ENCODE data around the gene ACTR2. TPM values are rescaled to one million over a fixed set of nuclear protein-coding genes. Genes with fewer than 3 reads are reported as not detected.

ACTR2 gene
- total RNA-seq, 1 donor from 2014 or later, result 70.0 TPM

DNA sequence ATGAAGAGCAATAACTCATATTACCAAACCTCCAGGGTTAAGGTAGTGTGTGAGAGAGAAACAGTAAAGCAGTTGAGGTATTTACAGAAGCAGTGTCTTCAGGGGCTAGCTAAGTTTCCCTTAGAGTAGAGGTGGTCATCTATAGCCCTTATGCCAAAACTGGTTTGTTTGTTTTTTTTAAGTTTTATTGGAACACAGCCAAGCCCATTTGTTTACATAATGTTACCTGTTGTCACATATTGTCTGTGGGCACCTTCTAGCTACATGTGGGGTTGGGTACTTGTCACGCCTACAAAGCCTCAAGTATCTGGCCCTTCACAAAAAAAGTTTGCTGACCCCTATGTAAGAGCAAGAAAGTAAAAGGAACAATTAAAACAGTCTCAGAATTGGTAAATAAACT lies 39.4 kb downstream of the ACTR2 start:
- intact Hi-C loops (cut with DNase I), result loop anchor here (10.0 kb wide), 1 partner anchor 168 kb away; the partner anchor contains the start of gene SPRED2
- H3K36me3 ChIP-seq, result peaks cover 0 to 19% of the 10 kb centered on the region in 2 donors

GRCh38 chr2:65268957-65269356 lies 41.3 kb downstream of the ACTR2 start:
- DNase-seq (ENCODE audit: extremely low spot score in 2 of 2), result no peak
- intact Hi-C loops (cut with DNase I), result loop anchor here (10.0 kb wide), 1 partner anchor 166 kb away; the partner anchor contains the start of gene SPRED2
- Histone ChIP-seq H3K36me3 (peaks cover 0 to 29% of the 10 kb centered on the region in 2 donors), H3K9me3 (no peaks in the 10 kb centered on the region), H3K27me3 (no peaks in the 10 kb centered on the region), H3K27ac (no peak overlapping the region), H3K4me1 (peaks cover 7% of the 10 kb centered on the region), H3K4me3 (no peak overlapping the region)
- TF ChIP-seq POLR2A (IDR thresholded peaks at IDR 0.05) (no peak), POLR2AphosphoS5 (IDR thresholded peaks at IDR 0.05; ENCODE audit: insufficient read depth in 1 of 2, low read depth in 1 of 2) (no peak)
- TF ChIP-seq, protein P1, sequence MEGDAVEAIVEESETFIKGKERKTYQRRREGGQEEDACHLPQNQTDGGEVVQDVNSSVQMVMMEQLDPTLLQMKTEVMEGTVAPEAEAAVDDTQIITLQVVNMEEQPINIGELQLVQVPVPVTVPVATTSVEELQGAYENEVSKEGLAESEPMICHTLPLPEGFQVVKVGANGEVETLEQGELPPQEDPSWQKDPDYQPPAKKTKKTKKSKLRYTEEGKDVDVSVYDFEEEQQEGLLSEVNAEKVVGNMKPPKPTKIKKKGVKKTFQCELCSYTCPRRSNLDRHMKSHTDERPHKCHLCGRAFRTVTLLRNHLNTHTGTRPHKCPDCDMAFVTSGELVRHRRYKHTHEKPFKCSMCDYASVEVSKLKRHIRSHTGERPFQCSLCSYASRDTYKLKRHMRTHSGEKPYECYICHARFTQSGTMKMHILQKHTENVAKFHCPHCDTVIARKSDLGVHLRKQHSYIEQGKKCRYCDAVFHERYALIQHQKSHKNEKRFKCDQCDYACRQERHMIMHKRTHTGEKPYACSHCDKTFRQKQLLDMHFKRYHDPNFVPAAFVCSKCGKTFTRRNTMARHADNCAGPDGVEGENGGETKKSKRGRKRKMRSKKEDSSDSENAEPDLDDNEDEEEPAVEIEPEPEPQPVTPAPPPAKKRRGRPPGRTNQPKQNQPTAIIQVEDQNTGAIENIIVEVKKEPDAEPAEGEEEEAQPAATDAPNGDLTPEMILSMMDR (IDR thresholded peaks at IDR 0.05), result no peak

More for the DNA sequence above, 39.4 kb downstream of the ACTR2 start:
- TF ChIP-seq, protein P1 (IDR thresholded peaks at IDR 0.05), result no peak
- TF ChIP-seq POLR2A (IDR thresholded peaks at IDR 0.05) (no peak), POLR2AphosphoS5 (IDR thresholded peaks at IDR 0.05; ENCODE audit: insufficient read depth in 1 of 2, low read depth in 1 of 2) (no peak)
- peaks cover 7% of the 10 kb centered on the region for H3K4me1 ChIP-seq
- no peak overlapping the region for H3K27ac ChIP-seq
- no peak for DNase-seq (ENCODE audit: extremely low spot score in 2 of 2)
- no peak overlapping the region for H3K4me3 ChIP-seq
- H3K27me3 ChIP-seq, result no peaks in the 10 kb centered on the region
- no peaks in the 10 kb centered on the region for H3K9me3 ChIP-seq

GRCh38 chr2:65273344-65273743 lies 45.7 kb downstream of the ACTR2 start:
- H3K4me3 ChIP-seq, result no peak overlapping the region
- H3K36me3 ChIP-seq, result peaks cover 0 to 24% of the 10 kb centered on the region in 2 donors
- H3K27ac ChIP-seq, result no peak overlapping the region
- intact Hi-C loops (cut with DNase I), result no loop called here
- DNase-seq (ENCODE audit: extremely low spot score in 2 of 2), result no peak
- no peaks in the 10 kb centered on the region for H3K9me3 ChIP-seq
- peaks cover 8% of the 10 kb centered on the region for H3K4me1 ChIP-seq
- TF ChIP-seq, protein P1 (IDR thresholded peaks at IDR 0.05), result no peak
- TF ChIP-seq POLR2AphosphoS5 (IDR thresholded peaks at IDR 0.05; ENCODE audit: insufficient read depth in 1 of 2, low read depth in 1 of 2) (no peak), POLR2A (IDR thresholded peaks at IDR 0.05) (no peak)
- no peaks in the 10 kb centered on the region for H3K27me3 ChIP-seq

GRCh38 chr2:65275141-65275915 lies 47.7 kb downstream of the ACTR2 start:
- Histone ChIP-seq H3K27me3 (no peaks in the 10 kb centered on the region), H3K4me3 (no peak overlapping the region), H3K4me1 (peaks cover 8% of the 10 kb centered on the region), H3K27ac (no peak overlapping the region), H3K9me3 (no peaks in the 10 kb centered on the region), H3K36me3 (peaks cover 0 to 16% of the 10 kb centered on the region in 2 donors)
- no peak for DNase-seq (ENCODE audit: extremely low spot score in 2 of 2)
- intact Hi-C loops (cut with DNase I), result no loop called here
- TF ChIP-seq, protein P1 (IDR thresholded peaks at IDR 0.05), result no peak
- TF ChIP-seq POLR2AphosphoS5 (IDR thresholded peaks at IDR 0.05; ENCODE audit: insufficient read depth in 1 of 2, low read depth in 1 of 2), result no peak
- TF ChIP-seq POLR2A (IDR thresholded peaks at IDR 0.05), result no peak

GRCh38 chr2:65276609-65277008 lies 49.0 kb downstream of the ACTR2 start:
- intact Hi-C loops (cut with DNase I), result no loop called here
- Histone ChIP-seq H3K9me3 (no peaks in the 10 kb centered on the region), H3K27ac (no peak overlapping the region), H3K36me3 (peaks cover 0 to 13% of the 10 kb centered on the region in 2 donors), H3K4me1 (peaks cover 12% of the 10 kb centered on the region), H3K4me3 (no peak overlapping the region), H3K27me3 (no peaks in the 10 kb centered on the region)
- TF ChIP-seq POLR2AphosphoS5 (IDR thresholded peaks at IDR 0.05; ENCODE audit: insufficient read depth in 1 of 2, low read depth in 1 of 2) (no peak), POLR2A (IDR thresholded peaks at IDR 0.05) (no peak)
- TF ChIP-seq, protein P1 (IDR thresholded peaks at IDR 0.05), result no peak
- DNase-seq (ENCODE audit: extremely low spot score in 2 of 2), result no peak
